Gastroesophageal sphincter (tissue), 4 donors: ENCODE results near the gene BOD1L2. TPM values are rescaled to one million over a fixed set of nuclear protein-coding genes. Genes with fewer than 3 reads are reported as not detected.

Source experiments
- ATAC-seq: fragments of 150-250 bp; one replicate; pipeline ENCODE4 v1.9.1; 2016; ENCODE audit warnings: mild to moderate bottlenecking, moderate library complexity
- H3K27ac ChIP-seq, 4 donors: fragments of 200-600 bp; sonication (generic) in 3 of 4; 1 replicate in 3 of 4; 2 replicates in 1 of 4; pipeline ENCODE4 v1.5.1; 2016 to 2019
- H3K27me3 ChIP-seq: fragments of 200-600 bp; sonication (generic); one replicate; pipeline ENCODE4 v1.5.1; 2019
- H3K36me3 ChIP-seq, 2 donors: fragments of 200-600 bp; sonication (generic); one replicate each; pipeline ENCODE4 v1.5.1; 2019; ENCODE audit warnings: control low read depth in 1 of 2
- H3K4me1 ChIP-seq, 3 donors: fragments of 200-600 bp; sonication (generic); 1 replicate in 2 of 3; 2 replicates in 1 of 3; pipeline ENCODE4 v1.5.1; 2016 to 2019; ENCODE audit warnings: control low read depth in 2 of 3
- H3K4me3 ChIP-seq, 2 donors: fragments of 200-600 bp; sonication (generic); one replicate each; pipeline ENCODE4 v1.5.1; 2019; ENCODE audit warnings: mild to moderate bottlenecking in 1 of 2, moderate library complexity in 1 of 2
- H3K9me3 ChIP-seq, 3 donors: fragments of 200-600 bp; sonication (generic); one replicate each; pipeline ENCODE4 v1.5.1; 2017 to 2019; ENCODE audit warnings: control low read depth in 2 of 3
- CTCF ChIP-seq, 4 experiments: fragments of 200-600 bp in 2 of 4; fragments of 450-650 bp in 2 of 4; sonication (generic) in 1 of 4; IDR thresholded peaks; one replicate each; pipeline ENCODE4 v1.5.1; 2017 to 2019; ENCODE audit warnings: antibody characterized with exemption in 4 of 4, mild to moderate bottlenecking in 2 of 4, moderate library complexity in 2 of 4
- EP300 ChIP-seq: sonication (generic); formaldehyde crosslinking; IDR thresholded peaks from one replicate; pipeline ENCODE4 v1.6.1; 2017; ENCODE audit warnings: antibody characterized with exemption, mild to moderate bottlenecking
- POLR2A ChIP-seq, 2 donors: fragments of 450-650 bp; IDR thresholded peaks; one replicate each; pipeline ENCODE4 v1.6.1; 2017; ENCODE audit warnings: antibody characterized with exemption in 2 of 2, mild to moderate bottlenecking in 2 of 2, moderate library complexity in 1 of 2
- POLR2AphosphoS5 ChIP-seq: sonication (generic); formaldehyde crosslinking; IDR thresholded peaks from one replicate; pipeline ENCODE4 v1.6.1; 2017; ENCODE audit warnings: antibody characterized with exemption
- WGBS, 2 donors: methylation state at CpG; one replicate each; pipeline ENCODE4 v1.1.5; 2018; ENCODE audit warnings: low coverage in 1 of 2; 5-methylcytosine and 5-hydroxymethylcytosine counted together
- total RNA-seq, 4 donors: library from RNA; depleted of rRNA; stranded (reverse); fragments of >200 nt; gene quantifications; one replicate each; pipeline ENCODE4 v1.1.0, GENCODE V29; 2016

The BOD1L2 gene
- total RNA-seq, 4 donors from 2014 or later = not detected

DNA sequence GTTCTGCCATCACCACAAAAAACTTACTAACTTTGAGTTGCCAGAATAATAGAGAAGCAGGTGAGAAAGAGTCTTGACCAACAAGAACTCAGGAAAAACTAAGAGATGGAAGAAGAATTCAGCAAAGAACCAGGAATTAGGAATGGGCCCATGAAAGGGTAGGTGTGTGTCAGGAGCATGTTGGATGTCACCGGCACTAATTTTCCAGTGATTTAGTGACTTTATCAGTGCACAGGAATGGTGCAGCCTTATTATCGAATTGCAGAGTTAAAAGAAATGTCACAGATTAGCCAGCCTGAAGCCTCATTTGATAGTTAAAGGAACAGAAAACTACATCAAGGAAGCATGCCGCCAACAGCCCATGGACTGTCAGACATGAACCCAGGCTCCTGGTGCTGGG, 9.0 kb upstream of the BOD1L2 start:
- no peaks in the 10 kb centered on the region for H3K36me3 ChIP-seq
- peaks cover 0 to 5% (median 0%) of the 10 kb centered on the region in 3 donors for H3K9me3 ChIP-seq
- ATAC-seq = no peak
- H3K27me3 ChIP-seq = peaks cover 5% of the 10 kb centered on the region
- no peak overlapping the region for H3K27ac ChIP-seq
- WGBS, 2 donors = 73 to 96% methylated on average over 3 of the region's 3 CpGs
- no peak overlapping the region for H3K4me3 ChIP-seq
- no peaks in the 10 kb centered on the region for H3K4me1 ChIP-seq
- no peak for TF ChIP-seq CTCF (IDR thresholded peaks at IDR 0.05)
- TF ChIP-seq POLR2AphosphoS5 = no peak
- TF ChIP-seq POLR2A (IDR thresholded peaks at IDR 0.05) = no peak
- TF ChIP-seq EP300 = no peak

- peaks cover 0 to 2% (median 0%) of the 10 kb centered on the region in 3 donors for H3K9me3 ChIP-seq
- H3K27ac ChIP-seq = no peak overlapping the region
- no peak overlapping the region for H3K4me3 ChIP-seq
- WGBS, 2 donors = 34 to 52% methylated on average over 4 to 10 of the region's 10 CpGs
- no peak for TF ChIP-seq CTCF (IDR thresholded peaks at IDR 0.05)
- no peak for ATAC-seq
- H3K4me1 ChIP-seq = no peaks in the 10 kb centered on the region
- H3K36me3 ChIP-seq = no peaks in the 10 kb centered on the region
- no peaks in the 10 kb centered on the region for H3K27me3 ChIP-seq
These were observed 5.4 kb upstream of the BOD1L2 start for GRCh38 chr18:57141208-57142129.

DNA sequence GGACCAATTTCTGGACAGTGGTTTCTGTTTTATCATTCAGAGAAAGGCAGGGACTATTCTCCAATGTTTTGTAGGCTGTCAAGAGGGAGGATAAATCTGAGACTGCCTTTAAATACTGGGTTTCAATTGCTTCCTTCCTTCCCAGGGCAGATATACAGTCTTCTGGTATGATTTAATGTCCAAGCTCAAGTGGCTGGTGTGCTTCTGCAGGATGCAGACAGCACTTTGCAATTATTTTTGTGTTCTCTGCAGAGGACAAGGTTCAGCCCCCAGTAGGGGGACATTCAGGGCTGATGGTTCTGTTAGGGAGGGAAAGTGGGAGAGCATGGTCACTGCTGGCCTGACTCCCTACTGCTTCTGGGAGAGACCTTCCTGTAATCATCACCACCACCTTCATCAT, 4.6 kb upstream of the BOD1L2 start:
- TF ChIP-seq CTCF (IDR thresholded peaks at IDR 0.05) = no peak
- no peak for TF ChIP-seq EP300
- no peak for TF ChIP-seq POLR2AphosphoS5
- TF ChIP-seq POLR2A (IDR thresholded peaks at IDR 0.05) = no peak
- no peak for ATAC-seq
- no peak overlapping the region for H3K4me3 ChIP-seq
- H3K36me3 ChIP-seq = no peaks in the 10 kb centered on the region
- no peak overlapping the region for H3K27ac ChIP-seq
- H3K27me3 ChIP-seq = no peaks in the 10 kb centered on the region
- no peaks in the 10 kb centered on the region for H3K4me1 ChIP-seq
- H3K9me3 ChIP-seq = no peaks in the 10 kb centered on the region

DNA sequence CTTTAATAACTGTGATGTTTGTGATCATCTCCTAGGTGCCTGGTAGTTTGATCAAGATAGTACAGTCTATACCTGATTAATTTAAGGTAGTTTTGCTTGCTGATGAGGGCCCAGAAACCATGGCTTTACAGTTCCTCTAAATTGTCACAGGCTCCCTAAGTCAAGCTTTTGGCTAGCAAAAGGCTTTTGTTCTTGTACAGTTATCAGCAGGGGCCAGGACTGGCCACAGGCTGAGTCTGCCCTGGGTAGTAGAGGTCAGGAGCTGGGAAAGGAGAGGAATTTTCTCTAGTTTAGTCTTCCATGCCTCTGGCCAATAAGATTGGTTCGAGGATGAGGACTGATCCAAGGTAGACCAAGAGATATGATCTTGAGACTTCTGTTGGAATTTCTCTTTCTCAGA, 3.6 kb upstream of the BOD1L2 start:
- Histone ChIP-seq H3K27me3 (peaks cover 6% of the 10 kb centered on the region), H3K9me3 (no peaks in the 10 kb centered on the region), H3K27ac (no peak overlapping the region), H3K4me1 (no peaks in the 10 kb centered on the region), H3K36me3 (no peaks in the 10 kb centered on the region), H3K4me3 (no peak overlapping the region)
- ATAC-seq = no peak
- WGBS, 2 donors = 38 to 50% methylated on average over 1 of the region's 1 CpG
- TF ChIP-seq POLR2A (IDR thresholded peaks at IDR 0.05) = no peak
- no peak for TF ChIP-seq CTCF (IDR thresholded peaks at IDR 0.05)
- TF ChIP-seq EP300 = no peak
- TF ChIP-seq POLR2AphosphoS5 = no peak

DNA sequence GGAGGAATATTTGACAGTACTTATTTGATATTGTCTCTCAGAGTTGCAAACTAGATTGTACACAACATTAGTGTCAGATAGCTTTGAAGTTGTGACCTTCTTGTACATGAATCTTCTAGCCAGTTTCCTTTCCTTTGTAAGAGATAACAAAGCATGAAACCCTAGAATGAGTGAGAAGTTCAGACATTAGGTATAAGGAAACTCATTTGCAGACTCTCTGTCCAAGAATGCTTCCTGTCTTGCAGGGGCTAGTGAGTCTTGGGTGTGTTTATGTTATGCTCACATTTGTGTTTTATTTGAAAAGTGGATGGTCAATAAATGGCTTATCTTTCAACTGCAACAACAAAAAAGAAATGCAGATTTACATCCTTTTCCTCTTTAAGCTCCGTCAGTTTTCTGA, 1.4 kb downstream of the BOD1L2 start:
- Histone ChIP-seq H3K27me3 (peaks cover 29% of the 10 kb centered on the region), H3K4me3 (no peak overlapping the region), H3K27ac (no peak overlapping the region), H3K36me3 (no peaks in the 10 kb centered on the region), H3K4me1 (peaks cover 0 to 5% (median 0%) of the 10 kb centered on the region in 3 donors), H3K9me3 (no peaks in the 10 kb centered on the region)
- TF ChIP-seq POLR2A (IDR thresholded peaks at IDR 0.05) = no peak
- no peak for TF ChIP-seq POLR2AphosphoS5
- TF ChIP-seq CTCF (IDR thresholded peaks at IDR 0.05) = no peak
- no peak for TF ChIP-seq EP300
- WGBS, 2 donors = 33 to 45% methylated on average over 1 of the region's 1 CpG
- ATAC-seq = no peak
